Endothelial cell of umbilical vein (primary cell): Measurements from ENCODE around the gene ITPKA. TPM values are rescaled to one million over a fixed set of nuclear protein-coding genes. Genes with fewer than 3 reads are reported as not detected.
A peak's percentile ranks its signal among the peaks of the same experiment; 100 is the strongest.

Experiments
- BruUV-seq: library from RNA; stranded (reverse); fragments of 400-500 nt; replicated peaks from 2 replicates; lab custom pipeline; 2021; lab: Mats Ljungman, UMichigan
- CTCF ChIA-PET: fragments of 300-600, 350-600 bp; sonication (Branson Sonifier 250); formaldehyde crosslinking; loops from one replicate; lab custom pipeline; 2021; ENCODE audit warnings: antibody characterized with exemption, inconsistent platforms; lab: Charles Lee
- POLR2A ChIA-PET: fragments of 300-600, 350-600 bp; sonication (Branson Sonifier 250); formaldehyde crosslinking; loops from one replicate; lab custom pipeline; 2021; ENCODE audit warnings: antibody characterized with exemption, inconsistent platforms; lab: Charles Lee
- DNase-seq: peaks from one replicate; pipeline ENCODE4 v3.0.0-alpha.2; 2011; ENCODE audit warnings: low read depth, low spot score
- FAIRE-seq: peaks from 2 replicates; lab custom pipeline; 2011; peaks lifted over from hg19 to GRCh38; lab: Jason Lieb, UNC
- H2AFZ ChIP-seq: 2 replicates; pipeline ENCODE4 v1.6.0; 2012; ENCODE audit warnings: low read depth, low read length, control low read depth, inconsistent platforms
- H3K27ac ChIP-seq: 2 replicates; pipeline ENCODE4 v1.5.1; 2011; ENCODE audit warnings: low read depth, mild to moderate bottlenecking, control low read depth, low read length, moderate library complexity; ENCODE audit not compliant: insufficient read depth
- H3K27me3 ChIP-seq, 2 experiments: 2 replicates each; pipeline versions ENCODE4 v1.6.0 to v1.6.1; 2011; ENCODE audit warnings: low read length in 2 of 2, mixed read lengths in 1 of 2; ENCODE audit not compliant: control insufficient read depth in 2 of 2, insufficient read depth in 2 of 2
- H3K36me3 ChIP-seq, 2 experiments: 2 replicates in 1 of 2; 3 replicates in 1 of 2; pipeline ENCODE4 v1.5.1; 2011; ENCODE audit warnings: low read length in 2 of 2, mild to moderate bottlenecking in 1 of 2, moderate library complexity in 1 of 2; ENCODE audit not compliant: control insufficient read depth in 2 of 2, insufficient read depth in 2 of 2; ENCODE audit errors: extremely low read depth in 1 of 2
- H3K4me1 ChIP-seq: 3 replicates; pipeline ENCODE4 v1.5.1; 2011; ENCODE audit warnings: mild to moderate bottlenecking, low read length; ENCODE audit not compliant: control insufficient read depth, insufficient read depth; ENCODE audit errors: extremely low read depth
- H3K4me2 ChIP-seq: 2 replicates; pipeline ENCODE4 v1.6.1; 2011; ENCODE audit warnings: low read length, control low read depth, mixed read lengths; ENCODE audit not compliant: insufficient read depth
- H3K4me3 ChIP-seq, 3 experiments: fragments of 200-600 bp in 1 of 3; sonication (generic), shearing (Covaris generic) in 1 of 3; replicated peaks in 1 of 3; 2 replicates each; pipeline ENCODE4 v1.5.1; 2011 to 2016; ENCODE audit warnings: control low read depth in 3 of 3, low read length in 3 of 3, mild to moderate bottlenecking in 2 of 3, inconsistent platforms in 1 of 3, low read depth in 1 of 3, moderate library complexity in 1 of 3; ENCODE audit not compliant: insufficient read depth in 1 of 3
- H3K79me2 ChIP-seq: 2 replicates; pipeline ENCODE4 v1.6.0; 2012; ENCODE audit warnings: low read length, inconsistent platforms; ENCODE audit not compliant: control insufficient read depth, insufficient read depth
- H3K9ac ChIP-seq: replicated peaks from 2 replicates; pipeline ENCODE3; 2011; ENCODE audit warnings: low read length, control low read depth; ENCODE audit not compliant: insufficient read depth; ENCODE audit errors: extremely low read depth
- H3K9me1 ChIP-seq: replicated peaks from 3 replicates; pipeline ENCODE4 v1.6.0; 2011; ENCODE audit warnings: mild to moderate bottlenecking, low read length; ENCODE audit not compliant: control insufficient read depth, insufficient read depth; ENCODE audit errors: extremely low read depth
- H3K9me3 ChIP-seq: replicated peaks from 2 replicates; pipeline ENCODE4 v1.5.1; 2012; ENCODE audit warnings: low read length, inconsistent platforms; ENCODE audit not compliant: control insufficient read depth, insufficient read depth
- H4K20me1 ChIP-seq: replicated peaks from 2 replicates; pipeline ENCODE3; 2011; ENCODE audit warnings: mild to moderate bottlenecking, low read length; ENCODE audit not compliant: control insufficient read depth, insufficient read depth; ENCODE audit errors: extremely low read depth
- EZH2 ChIP-seq: IDR thresholded peaks from 2 replicates; pipeline ENCODE4 v1.6.1; 2012; ENCODE audit warnings: borderline replicate concordance, low read depth, mild to moderate bottlenecking, moderate library complexity, low read length, inconsistent platforms; ENCODE audit not compliant: severe bottlenecking
- FOS ChIP-seq: IDR thresholded peaks from 2 replicates; pipeline ENCODE4 v1.6.1; 2011; ENCODE audit warnings: mild to moderate bottlenecking, low read length, moderate library complexity, borderline replicate concordance; ENCODE audit not compliant: insufficient read depth
- GATA2 ChIP-seq: IDR thresholded peaks from 2 replicates; pipeline ENCODE4 v1.7.0; 2011; ENCODE audit warnings: low read depth, mild to moderate bottlenecking, moderate library complexity, mixed read lengths, low read length; ENCODE audit not compliant: insufficient read length, insufficient read depth
- JUN ChIP-seq: IDR thresholded peaks from 2 replicates; pipeline ENCODE4 v1.6.1; 2011; ENCODE audit warnings: borderline replicate concordance, low read depth; ENCODE audit not compliant: insufficient read length, insufficient read depth
- MYC ChIP-seq: IDR thresholded peaks from one replicate; pipeline ENCODE4 v1.6.1; 2011; ENCODE audit warnings: mild to moderate bottlenecking, low read depth, low read length
- POLR2A ChIP-seq: IDR thresholded peaks from 2 replicates; pipeline ENCODE4 v1.6.1; 2012; ENCODE audit warnings: low read depth, mild to moderate bottlenecking, control low read depth, low read length
- POLR2AphosphoS5 ChIP-seq: IDR thresholded peaks from 2 replicates; pipeline ENCODE4 v1.6.1; 2012; ENCODE audit warnings: low read depth, mild to moderate bottlenecking, control low read depth, low read length, moderate library complexity; ENCODE audit not compliant: insufficient read depth
- dilution Hi-C: fragments of 300-500 bp; cut with MboI; formaldehyde crosslinking; loops from one replicate; pipeline ENCODE4 v1.15.0; 2019; ENCODE audit warnings: low sequenced_read_pairs; ENCODE audit not compliant: extremely low pct_ligation_motif_present
- intact Hi-C: fragments of 100-400 bp; cut with micrococcal nuclease; formaldehyde crosslinking; loops from one replicate; pipeline ENCODE4 v1.10.0; 2022
- polyA plus RNA-seq, 4 experiments: library from polyadenylated mRNA; depleted of rRNA in 3 of 4; stranded (reverse) in 3 of 4; unstranded in 1 of 4; fragments of >200 nt; gene quantifications; 2 replicates each; pipeline versions ENCODE4 v1.2.1 to v1.2.3, GENCODE V29; 2011 to 2012; ENCODE audit warnings: missing spikeins in 1 of 4
- total RNA-seq: library from RNA; stranded (reverse); gene quantifications from 2 replicates; pipeline ENCODE4 v1.2.3, GENCODE V29; 2021
- TF ChIP-seq, protein P1 (sequence below), 2 donors: IDR thresholded peaks; 1 replicate in 1 of 2; 2 replicates in 1 of 2; pipeline ENCODE4 v1.5.1; 2011; ENCODE audit warnings: low read length in 2 of 2, mild to moderate bottlenecking in 2 of 2, moderate library complexity in 2 of 2, control low read depth in 1 of 2, inconsistent platforms in 1 of 2, low read depth in 1 of 2; ENCODE audit not compliant: insufficient read depth in 1 of 2; ENCODE audit errors: extremely low read depth in 1 of 2
- TF ChIP-seq, protein P2 (sequence below): IDR thresholded peaks from 2 replicates; pipeline ENCODE4 v1.6.1; 2011; ENCODE audit not compliant: insufficient read depth, insufficient read length

Gene ITPKA
- total and polyA plus RNA-seq, 2 donors (not counting 3 experiments of a cell fraction or from before 2014, with no cell fraction given), result 0.14 to 0.66 TPM

DNA sequence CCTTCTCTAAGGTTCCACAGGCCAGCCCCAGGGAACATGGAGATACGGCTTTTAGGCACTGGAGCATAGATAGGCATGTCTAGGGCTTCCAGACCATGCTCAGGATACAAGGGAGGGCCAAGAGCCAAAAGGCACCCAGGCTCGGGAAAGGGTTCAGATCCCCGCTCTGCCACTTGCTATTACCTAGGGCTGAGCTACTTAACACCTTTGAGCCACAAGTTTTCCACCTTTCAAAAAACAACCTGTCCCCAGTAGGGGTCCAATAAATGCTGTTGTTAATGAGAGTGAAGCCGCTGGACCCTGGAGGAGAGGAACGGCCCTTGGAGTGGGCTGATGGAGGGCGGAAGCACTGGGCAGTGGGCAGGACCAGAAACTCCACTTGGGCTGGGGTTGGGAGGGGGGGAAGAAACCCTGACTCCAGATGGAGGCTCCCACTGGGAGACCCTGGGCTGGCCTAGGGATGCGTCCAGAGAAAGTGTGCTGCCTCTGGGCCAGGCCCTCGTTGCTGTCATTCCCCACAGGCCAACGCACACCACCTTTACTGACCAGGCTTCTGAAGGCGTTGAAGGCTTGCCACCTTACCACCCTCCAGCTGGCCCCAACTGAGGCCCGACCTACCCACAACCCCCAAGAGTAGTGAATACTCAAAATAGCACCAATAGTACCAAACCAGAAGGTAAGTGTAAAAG is 8.6 kb upstream of the ITPKA start:
- Histone ChIP-seq H3K27ac (no peak overlapping the region), H3K79me2 (no peaks in the 10 kb centered on the region), H2AFZ (no peak overlapping the region), H3K4me1 (peaks cover 11% of the 10 kb centered on the region), H3K9ac (no peak overlapping the region), H3K4me3 (no peak overlapping the region), H3K36me3 (peaks cover 3 to 14% of the 10 kb centered on the region in 2 experiments), H3K9me1 (no peaks in the 10 kb centered on the region), H3K4me2 (no peak overlapping the region), H4K20me1 (no peaks in the 10 kb centered on the region), H3K9me3 (no peaks in the 10 kb centered on the region), H3K27me3 (no peaks in the 10 kb centered on the region)
- ChIA-PET CTCF (interaction anchor here (1.1 kb wide), 1 partner anchor 15 kb away, joined by 4 read pairs; no protein-coding TSS in a partner anchor), POLR2A (no interaction called here)
- FAIRE-seq (peak; percentile 48), DNase-seq (no peak)
- intact Hi-C loops (no loop called here), dilution Hi-C loops (no loop called here)
- BruUV-seq, result no TSS peak
- TF ChIP-seq MYC (no peak), GATA2 (no peak), POLR2A (no peak)

DNA sequence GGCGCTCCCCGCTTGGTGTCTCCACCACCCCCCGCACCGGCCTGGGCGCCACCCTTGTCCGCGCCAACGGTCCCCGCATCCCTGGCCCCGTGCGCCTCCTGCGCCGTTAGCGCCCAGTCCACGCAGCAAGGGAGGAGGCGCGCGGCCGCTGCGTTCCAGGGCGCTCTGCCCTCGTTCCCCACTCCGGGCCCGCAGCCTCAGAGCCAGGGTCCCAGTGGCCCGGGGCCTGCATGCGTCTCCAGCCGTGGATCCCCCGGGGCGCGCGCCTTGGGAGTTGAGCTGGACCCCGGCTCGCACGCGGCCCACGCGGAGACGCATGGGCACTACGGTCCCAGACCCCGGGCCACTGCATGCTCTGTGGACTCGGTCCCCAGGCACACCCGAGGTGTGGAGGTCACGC is 7.4 kb upstream of the ITPKA start:
- H3K79me2 ChIP-seq, result no peaks in the 10 kb centered on the region
- no peak for TF ChIP-seq GATA2
- TF ChIP-seq POLR2AphosphoS5, result no peak
- TF ChIP-seq, protein P1, sequence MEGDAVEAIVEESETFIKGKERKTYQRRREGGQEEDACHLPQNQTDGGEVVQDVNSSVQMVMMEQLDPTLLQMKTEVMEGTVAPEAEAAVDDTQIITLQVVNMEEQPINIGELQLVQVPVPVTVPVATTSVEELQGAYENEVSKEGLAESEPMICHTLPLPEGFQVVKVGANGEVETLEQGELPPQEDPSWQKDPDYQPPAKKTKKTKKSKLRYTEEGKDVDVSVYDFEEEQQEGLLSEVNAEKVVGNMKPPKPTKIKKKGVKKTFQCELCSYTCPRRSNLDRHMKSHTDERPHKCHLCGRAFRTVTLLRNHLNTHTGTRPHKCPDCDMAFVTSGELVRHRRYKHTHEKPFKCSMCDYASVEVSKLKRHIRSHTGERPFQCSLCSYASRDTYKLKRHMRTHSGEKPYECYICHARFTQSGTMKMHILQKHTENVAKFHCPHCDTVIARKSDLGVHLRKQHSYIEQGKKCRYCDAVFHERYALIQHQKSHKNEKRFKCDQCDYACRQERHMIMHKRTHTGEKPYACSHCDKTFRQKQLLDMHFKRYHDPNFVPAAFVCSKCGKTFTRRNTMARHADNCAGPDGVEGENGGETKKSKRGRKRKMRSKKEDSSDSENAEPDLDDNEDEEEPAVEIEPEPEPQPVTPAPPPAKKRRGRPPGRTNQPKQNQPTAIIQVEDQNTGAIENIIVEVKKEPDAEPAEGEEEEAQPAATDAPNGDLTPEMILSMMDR (IDR thresholded peaks at IDR 0.05; ENCODE audit: extremely low read depth in 1 of 2, insufficient read depth in 1 of 2, low read depth in 1 of 2, low read length in 2 of 2), result no peak
- TF ChIP-seq EZH2, result no peak
- TF ChIP-seq POLR2A, result no peak
- TF ChIP-seq, protein P2, sequence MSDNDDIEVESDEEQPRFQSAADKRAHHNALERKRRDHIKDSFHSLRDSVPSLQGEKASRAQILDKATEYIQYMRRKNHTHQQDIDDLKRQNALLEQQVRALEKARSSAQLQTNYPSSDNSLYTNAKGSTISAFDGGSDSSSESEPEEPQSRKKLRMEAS, result no peak
- TF ChIP-seq FOS, result no peak
- TF ChIP-seq MYC, result no peak
- no peak for TF ChIP-seq JUN
- no peak overlapping the region for H3K9ac ChIP-seq
- no peaks in the 10 kb centered on the region for H3K9me3 ChIP-seq
- H3K4me1 ChIP-seq, result peaks cover 15% of the 10 kb centered on the region
- FAIRE-seq (no peak), DNase-seq (no peak)
- no peak overlapping the region for H3K27ac ChIP-seq
- POLR2A ChIA-PET, result no interaction called here
- no peaks in the 10 kb centered on the region for H4K20me1 ChIP-seq
- H3K4me2 ChIP-seq, result no peak overlapping the region
- CTCF ChIA-PET, result interaction anchor here (1.5 kb wide), 1 partner anchor 20 kb away, joined by 4 read pairs; no protein-coding TSS in a partner anchor
- H3K27me3 ChIP-seq, result no peaks in the 10 kb centered on the region
- intact Hi-C loops, result no loop called here
- H3K9me1 ChIP-seq, result no peaks in the 10 kb centered on the region
- H3K36me3 ChIP-seq, result peaks cover 3 to 5% of the 10 kb centered on the region in 2 experiments
- no peak overlapping the region for H3K4me3 ChIP-seq
- H2AFZ ChIP-seq, result no peak overlapping the region
- dilution Hi-C loops, result no loop called here
- BruUV-seq, result no TSS peak
